Progenitor cell of endocrine pancreas (in vitro differentiated cells): ENCODE measurements around the gene SLC49A3. TPM values are rescaled to one million over a fixed set of nuclear protein-coding genes. Genes with fewer than 3 reads are reported as not detected.
"Not testable (repeated sequence)": the region's sequence is repeated elsewhere in the genome, so short reads cannot be mapped to it uniquely, and the experiment has no call there.

Source experiments
- DNase-seq: peaks from one replicate; pipeline ENCODE4 v3.0.0; 2021; ENCODE audit warnings: low spot score; ENCODE audit not compliant: unreplicated experiment
- H3K27ac Mint-ChIP-seq: 2 replicates; pipeline ENCODE4 v1.8.0; 2021; ENCODE audit warnings: mild to moderate bottlenecking, moderate library complexity, mixed read lengths
- H3K27me3 Mint-ChIP-seq: 2 replicates; pipeline ENCODE4 v1.8.0; 2021; ENCODE audit warnings: mixed read lengths
- H3K36me3 Mint-ChIP-seq: 2 replicates; pipeline ENCODE4 v1.8.0; 2022; ENCODE audit warnings: mixed read lengths; ENCODE audit not compliant: insufficient read depth
- H3K4me1 Mint-ChIP-seq: 2 replicates; pipeline ENCODE4 v1.8.0; 2021; ENCODE audit warnings: low read depth, mixed read lengths
- H3K4me3 Mint-ChIP-seq: 2 replicates; pipeline ENCODE4 v1.8.0; 2021; ENCODE audit warnings: low read depth, mild to moderate bottlenecking, moderate library complexity, mixed read lengths
- H3K9me3 Mint-ChIP-seq: 2 replicates; pipeline ENCODE4 v1.8.0; 2021; ENCODE audit warnings: low read depth, mixed read lengths
- total RNA-seq: library from RNA; stranded (reverse); gene quantifications from 2 replicates; pipeline ENCODE4 v1.2.1, GENCODE V29; 2021
- TF ChIP-seq, protein P1 (sequence below): fragments of 200-600 bp; sonication (generic); IDR thresholded peaks from one replicate; pipeline ENCODE4 v1.5.0; 2021; ENCODE audit warnings: antibody characterized with exemption, mild to moderate bottlenecking; ENCODE audit not compliant: unreplicated experiment

The SLC49A3 gene
- total RNA-seq, 1 donor from 2014 or later, result 13.1 TPM

GRCh38 chr4:707929-708630, 19.1 kb upstream of the SLC49A3 start:
- peaks cover 22% of the 10 kb centered on the region for H3K36me3 Mint-ChIP-seq
- TF ChIP-seq, protein P1, sequence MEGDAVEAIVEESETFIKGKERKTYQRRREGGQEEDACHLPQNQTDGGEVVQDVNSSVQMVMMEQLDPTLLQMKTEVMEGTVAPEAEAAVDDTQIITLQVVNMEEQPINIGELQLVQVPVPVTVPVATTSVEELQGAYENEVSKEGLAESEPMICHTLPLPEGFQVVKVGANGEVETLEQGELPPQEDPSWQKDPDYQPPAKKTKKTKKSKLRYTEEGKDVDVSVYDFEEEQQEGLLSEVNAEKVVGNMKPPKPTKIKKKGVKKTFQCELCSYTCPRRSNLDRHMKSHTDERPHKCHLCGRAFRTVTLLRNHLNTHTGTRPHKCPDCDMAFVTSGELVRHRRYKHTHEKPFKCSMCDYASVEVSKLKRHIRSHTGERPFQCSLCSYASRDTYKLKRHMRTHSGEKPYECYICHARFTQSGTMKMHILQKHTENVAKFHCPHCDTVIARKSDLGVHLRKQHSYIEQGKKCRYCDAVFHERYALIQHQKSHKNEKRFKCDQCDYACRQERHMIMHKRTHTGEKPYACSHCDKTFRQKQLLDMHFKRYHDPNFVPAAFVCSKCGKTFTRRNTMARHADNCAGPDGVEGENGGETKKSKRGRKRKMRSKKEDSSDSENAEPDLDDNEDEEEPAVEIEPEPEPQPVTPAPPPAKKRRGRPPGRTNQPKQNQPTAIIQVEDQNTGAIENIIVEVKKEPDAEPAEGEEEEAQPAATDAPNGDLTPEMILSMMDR, result no peak
- no peak overlapping the region for H3K27ac Mint-ChIP-seq
- peaks cover 16% of the 10 kb centered on the region for H3K4me1 Mint-ChIP-seq
- H3K9me3 Mint-ChIP-seq, result no peaks in the 10 kb centered on the region
- H3K4me3 Mint-ChIP-seq, result peak overlapping the region; percentile 52
- DNase-seq, result no peak
- no peaks in the 10 kb centered on the region for H3K27me3 Mint-ChIP-seq

DNA sequence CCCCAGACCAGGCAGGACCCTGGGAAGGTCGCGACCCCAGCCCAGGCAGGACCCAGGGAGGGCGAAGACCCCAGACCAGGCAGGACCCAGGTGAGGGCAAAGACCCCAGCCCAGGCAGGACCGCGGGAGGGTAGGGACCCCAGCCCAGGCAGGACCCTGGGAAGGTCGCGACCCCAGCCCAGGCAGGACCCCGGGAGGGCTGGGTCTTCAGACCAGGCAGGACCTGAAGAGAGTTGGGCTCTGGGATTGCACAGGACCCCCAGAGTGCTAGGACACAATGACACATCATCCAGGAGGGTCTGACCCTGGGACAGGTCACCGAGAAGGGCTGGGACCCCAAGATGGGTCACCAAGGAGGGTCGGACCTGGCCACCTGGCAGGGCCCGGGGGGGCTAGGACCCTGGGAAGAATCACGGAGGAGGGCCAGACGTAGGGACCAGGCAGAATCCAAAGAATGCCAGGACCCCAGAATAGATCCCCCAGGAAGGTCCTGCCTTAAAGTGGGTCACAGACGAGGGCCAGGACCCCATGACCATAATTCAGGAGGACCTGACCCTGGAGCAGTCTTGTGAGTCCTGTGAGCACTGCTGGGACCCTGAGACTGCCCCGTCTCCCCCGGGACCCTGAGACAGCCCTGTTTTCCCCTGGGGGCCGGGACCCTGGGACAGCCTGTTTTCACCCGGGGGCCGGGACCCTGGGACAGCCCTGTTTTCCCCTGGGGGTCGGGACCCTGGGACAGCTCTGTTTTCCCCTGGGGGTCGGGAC, 18.1 kb upstream of the SLC49A3 start:
- TF ChIP-seq, protein P1, result no peak
- Mint-ChIP-seq H3K4me1 (peaks cover 16% of the 10 kb centered on the region), H3K27me3 (peaks cover 10% of the 10 kb centered on the region), H3K27ac (no peak overlapping the region), H3K36me3 (peaks cover 20% of the 10 kb centered on the region), H3K4me3 (peak overlapping the region; percentile 66), H3K9me3 (no peaks in the 10 kb centered on the region)
- no peak for DNase-seq

DNA sequence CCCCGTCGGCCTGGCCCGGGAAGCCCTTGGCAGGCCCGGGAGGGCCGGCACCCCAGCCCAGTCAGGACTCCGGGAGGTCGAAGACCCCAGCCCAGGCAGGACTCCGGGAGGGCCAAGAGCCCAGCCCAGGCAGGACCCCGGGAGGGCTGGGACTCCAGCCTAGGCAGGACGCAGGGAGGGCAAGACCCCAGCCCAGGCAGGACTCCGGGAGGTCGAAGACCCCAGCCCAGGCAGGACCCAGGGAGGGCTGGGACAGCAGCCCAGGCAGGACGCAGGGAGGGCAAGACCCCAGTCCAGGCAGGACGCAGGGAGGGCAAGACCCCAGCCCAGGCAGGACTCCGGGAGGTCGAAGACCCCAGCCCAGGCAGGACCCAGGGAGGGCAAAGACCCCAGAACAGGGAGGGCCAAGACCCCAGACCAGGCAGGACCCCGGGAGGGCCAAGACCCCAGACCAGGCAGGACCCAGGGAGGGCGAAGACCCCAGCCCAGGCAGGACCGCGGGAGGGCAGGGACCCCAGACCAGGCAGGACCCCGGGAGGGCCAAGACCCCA, 17.2 kb upstream of the SLC49A3 start:
- not testable (repeated sequence) for H3K9me3 Mint-ChIP-seq, DNase-seq, H3K27ac Mint-ChIP-seq
- Mint-ChIP-seq H3K4me1 (peaks cover 16% of the 10 kb centered on the region), H3K27me3 (peaks cover 10% of the 10 kb centered on the region), H3K4me3 (peak overlapping the region; percentile 58), H3K36me3 (peaks cover 20% of the 10 kb centered on the region)

DNA sequence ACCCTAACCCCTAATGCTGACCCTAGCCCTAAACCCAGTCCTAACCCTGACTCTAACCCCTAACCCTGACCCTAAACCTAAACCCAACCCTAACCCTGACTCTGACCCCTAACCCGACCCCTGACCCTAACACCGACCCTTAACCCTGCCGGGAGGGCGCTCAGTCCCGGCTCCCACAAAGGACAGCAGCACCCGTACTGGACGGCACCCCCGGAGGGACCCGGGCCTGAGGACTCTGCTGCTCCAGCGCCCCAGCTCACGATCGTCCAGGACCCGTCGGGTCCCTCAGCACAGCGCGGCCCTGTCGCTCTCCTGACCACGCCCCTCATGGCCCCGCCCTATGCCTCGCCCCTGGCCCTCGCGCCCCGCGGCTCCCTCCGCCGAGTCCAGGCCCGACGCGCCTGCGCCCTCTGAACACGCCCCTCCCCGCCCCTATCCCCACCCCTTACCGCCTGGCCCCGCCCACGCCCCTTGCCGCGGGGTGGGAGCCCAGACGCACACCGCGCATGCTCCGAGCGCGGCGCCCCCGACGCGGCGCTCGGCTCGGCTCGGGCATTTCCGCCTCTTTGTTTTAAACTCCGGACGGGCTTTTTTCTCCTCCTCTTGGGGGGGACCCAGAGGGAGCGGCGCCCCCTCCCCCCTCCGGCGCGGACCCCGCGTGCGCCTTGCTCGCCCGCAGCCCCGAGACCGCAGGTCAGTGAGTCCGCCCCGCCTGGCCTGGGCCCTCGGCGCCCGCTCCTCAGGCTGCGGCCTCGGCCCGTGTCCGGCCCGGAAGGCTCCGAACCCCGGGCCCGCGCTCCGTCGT, 16.5 kb upstream of the SLC49A3 start, which contains the start of gene PCGF3:
TSS of gene PCGF3 (plus strand) at position 555 of the 805 bp plus-strand sequence. CDS start 27,849 bp downstream, outside the sequence.
- H3K9me3 Mint-ChIP-seq, result no peaks in the 10 kb centered on the region
- peaks cover 15% of the 10 kb centered on the region for H3K27me3 Mint-ChIP-seq
- TF ChIP-seq, protein P1, result no peak
- H3K4me3 Mint-ChIP-seq, result peak within 1 kb of the TSS; percentile 64
- peak; percentile 97 for DNase-seq
- H3K36me3 Mint-ChIP-seq, result peaks cover 16% of the 10 kb centered on the region
- peaks cover 16% of the 10 kb centered on the region for H3K4me1 Mint-ChIP-seq
- peak within 1 kb of the TSS; percentile 52 for H3K27ac Mint-ChIP-seq

DNA sequence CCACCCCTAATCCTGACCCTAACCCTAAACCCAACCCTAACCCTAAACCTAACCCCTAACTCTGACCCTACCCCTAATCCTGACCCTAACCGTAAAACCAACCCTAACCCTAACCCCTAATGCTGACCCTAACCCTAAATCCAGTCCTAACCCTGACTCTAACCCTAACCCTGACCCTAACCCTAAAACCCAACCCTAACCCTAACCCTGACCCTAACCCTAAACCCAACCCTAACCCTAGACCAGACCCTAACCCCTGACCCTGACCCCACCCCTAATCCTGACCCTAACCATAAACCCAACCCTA, 16.0 kb upstream of the SLC49A3 start:
- Mint-ChIP-seq H3K4me1 (peaks cover 14% of the 10 kb centered on the region), H3K27me3 (peaks cover 21% of the 10 kb centered on the region), H3K27ac (no peak overlapping the region), H3K9me3 (no peaks in the 10 kb centered on the region), H3K4me3 (peak overlapping the region; percentile 64), H3K36me3 (peaks cover 11% of the 10 kb centered on the region)
- no peak for DNase-seq
- TF ChIP-seq, protein P1, result no peak
